Colonic mucosa (tissue), 4 donors: ENCODE data around the gene RXFP4. TPM values are rescaled to one million over a fixed set of nuclear protein-coding genes. Genes with fewer than 3 reads are reported as not detected.

Experiments
- DNase-seq: peaks from one replicate; pipeline ENCODE4 v3.0.0-alpha.2; 2020
- H3K27ac ChIP-seq: fragments of 200-600 bp; one replicate; pipeline ENCODE4 v1.8.0; 2021
- H3K27me3 ChIP-seq: fragments of 200-600 bp; one replicate; pipeline ENCODE4 v1.8.0; 2021
- H3K36me3 ChIP-seq: fragments of 200-600 bp; one replicate; pipeline ENCODE4 v1.8.0; 2021
- H3K4me1 ChIP-seq: fragments of 200-600 bp; one replicate; pipeline ENCODE4 v1.8.0; 2021; ENCODE audit warnings: mild to moderate bottlenecking
- H3K4me3 ChIP-seq: fragments of 200-600 bp; one replicate; pipeline ENCODE4 v1.8.0; 2021
- H3K9ac ChIP-seq, 2 donors: one replicate each; pipeline ENCODE4 v1.7.0; 2013; ENCODE audit warnings: control low read depth in 2 of 2, low read depth in 2 of 2, low read length in 2 of 2
- H3K9me3 ChIP-seq: fragments of 200-600 bp; one replicate; pipeline ENCODE4 v1.8.0; 2021
- CTCF ChIP-seq: fragments of 200-600 bp; IDR thresholded peaks from one replicate; pipeline ENCODE4 v1.8.0; 2022; ENCODE audit warnings: antibody characterized with exemption, mild to moderate bottlenecking
- intact Hi-C: fragments of 100-400 bp; cut with DNase I; formaldehyde crosslinking; loops from one replicate; pipeline ENCODE4 v1.14.1; 2022
- total RNA-seq, 2 donors: library from RNA; stranded (reverse); fragmentation: NEBNext Ultra II Directional in 1 of 2; extraction: Animal tissue kit (Norgen Biotek cat#: 25700) in 1 of 2; gene quantifications; one replicate each; pipeline ENCODE4 v1.2.1, GENCODE V29; 2021
- donor health status: healthy.
- donor health status: DM: no; HTN: no; CAD: no.
- donor health status: DM: no; HTN: no; CAD: no.

RXFP4 gene
- total RNA-seq, 2 donors from 2014 or later: 4.2 to 4.6 TPM

GRCh38 chr1:155968051-155968400, 26.6 kb downstream of the RXFP4 start:
- Histone ChIP-seq H3K4me1 (peaks cover 4% of the 10 kb centered on the region), H3K36me3 (peaks cover 12% of the 10 kb centered on the region), H3K9me3 (no peaks in the 10 kb centered on the region), H3K9ac (peak overlapping the region in 1 of 2 donors; percentile 43), H3K27ac (peak overlapping the region; percentile 44), H3K27me3 (no peaks in the 10 kb centered on the region), H3K4me3 (no peak overlapping the region)
- no peak for TF ChIP-seq CTCF
- no peak for DNase-seq
- intact Hi-C loops: no loop called here

GRCh38 chr1:155968670-155969069, 27.2 kb downstream of the RXFP4 start:
- peaks cover 10% of the 10 kb centered on the region for H3K36me3 ChIP-seq
- intact Hi-C loops: no loop called here
- no peaks in the 10 kb centered on the region for H3K9me3 ChIP-seq
- peak overlapping the region; percentile 44 for H3K27ac ChIP-seq
- peak overlapping the region in 1 of 2 donors; percentile 43 for H3K9ac ChIP-seq
- no peak for DNase-seq
- H3K27me3 ChIP-seq: no peaks in the 10 kb centered on the region
- no peak overlapping the region for H3K4me3 ChIP-seq
- TF ChIP-seq CTCF: no peak
- H3K4me1 ChIP-seq: peaks cover 4% of the 10 kb centered on the region

GRCh38 chr1:155969377-155969791, 27.9 kb downstream of the RXFP4 start:
- Histone ChIP-seq H3K4me1 (peaks cover 4% of the 10 kb centered on the region), H3K27ac (no peak overlapping the region), H3K9me3 (no peaks in the 10 kb centered on the region), H3K27me3 (no peaks in the 10 kb centered on the region), H3K4me3 (no peak overlapping the region), H3K36me3 (peaks cover 10% of the 10 kb centered on the region), H3K9ac (peak overlapping the region in 1 of 2 donors; percentile 43)
- no peak for TF ChIP-seq CTCF
- DNase-seq: no peak
- intact Hi-C loops: no loop called here

GRCh38 chr1:155970531-155971167, 29.2 kb downstream of the RXFP4 start:
- H3K27ac ChIP-seq: peak overlapping the region; percentile 30
- H3K4me3 ChIP-seq: no peak overlapping the region
- intact Hi-C loops: no loop called here
- TF ChIP-seq CTCF: no peak
- no peaks in the 10 kb centered on the region for H3K36me3 ChIP-seq
- DNase-seq: peak; percentile 69
- peak overlapping the region; percentile 55 to 56 for H3K9ac ChIP-seq
- H3K27me3 ChIP-seq: no peaks in the 10 kb centered on the region
- peaks cover 4% of the 10 kb centered on the region for H3K4me1 ChIP-seq
- no peaks in the 10 kb centered on the region for H3K9me3 ChIP-seq

DNA sequence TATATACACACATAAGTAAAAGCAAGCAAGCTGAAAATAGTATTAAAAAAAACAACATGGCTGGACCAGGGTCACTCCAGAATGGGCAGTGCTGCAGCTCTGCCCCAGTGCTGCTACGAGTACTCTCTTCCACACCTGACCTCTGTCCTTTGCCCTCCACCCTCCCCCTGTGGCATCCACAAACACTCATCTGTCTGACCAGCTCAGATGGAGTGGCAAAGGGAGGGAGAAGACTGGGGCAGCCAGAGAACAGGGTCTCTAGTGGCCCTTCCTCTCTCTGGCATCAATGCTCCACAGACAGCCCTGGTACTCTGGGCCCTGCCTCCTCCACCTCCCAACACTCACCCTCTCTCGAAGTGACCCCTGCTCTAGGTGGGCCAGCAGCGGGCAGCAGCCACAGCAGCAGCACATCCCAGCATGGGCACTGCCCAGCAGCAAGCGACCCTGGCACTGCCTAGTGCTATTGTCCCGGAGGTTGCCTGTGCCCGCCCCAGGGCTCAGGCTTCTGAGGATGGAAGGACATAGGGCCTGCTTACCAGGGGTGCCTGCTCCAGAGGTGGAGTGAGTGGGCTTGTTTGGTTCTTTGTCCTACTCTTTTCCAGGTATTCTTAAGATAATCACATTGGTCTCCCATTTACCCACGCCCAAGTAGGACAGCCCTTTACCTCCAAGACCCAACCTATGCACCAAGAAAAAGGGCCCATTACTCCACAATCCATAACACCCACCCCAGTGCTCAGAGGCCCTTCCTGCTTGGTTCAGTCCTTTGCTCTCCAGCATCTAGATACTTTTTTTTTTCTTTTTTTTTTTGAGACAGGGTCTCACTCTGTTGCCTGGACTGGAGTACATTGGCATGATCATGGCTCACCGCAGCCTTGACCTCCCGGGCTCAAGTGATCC, 30.7 kb downstream of the RXFP4 start:
- no peak overlapping the region for H3K4me3 ChIP-seq
- H3K27ac ChIP-seq: peak overlapping the region; percentile 27
- TF ChIP-seq CTCF: no peak
- H3K9ac ChIP-seq: peak overlapping the region in 1 of 2 donors; percentile 8
- H3K36me3 ChIP-seq: no peaks in the 10 kb centered on the region
- DNase-seq: no peak
- intact Hi-C loops: no loop called here
- peaks cover 4% of the 10 kb centered on the region for H3K4me1 ChIP-seq
- H3K27me3 ChIP-seq: no peaks in the 10 kb centered on the region
- H3K9me3 ChIP-seq: no peaks in the 10 kb centered on the region
